ENCODE measurements around the gene EGR2. TPM values are rescaled to one million over a fixed set of nuclear protein-coding genes. Genes with fewer than 3 reads are reported as not detected.

Gene EGR2
- total RNA-seq, 1 experiment from 2014 or later, result not detected

DNA sequence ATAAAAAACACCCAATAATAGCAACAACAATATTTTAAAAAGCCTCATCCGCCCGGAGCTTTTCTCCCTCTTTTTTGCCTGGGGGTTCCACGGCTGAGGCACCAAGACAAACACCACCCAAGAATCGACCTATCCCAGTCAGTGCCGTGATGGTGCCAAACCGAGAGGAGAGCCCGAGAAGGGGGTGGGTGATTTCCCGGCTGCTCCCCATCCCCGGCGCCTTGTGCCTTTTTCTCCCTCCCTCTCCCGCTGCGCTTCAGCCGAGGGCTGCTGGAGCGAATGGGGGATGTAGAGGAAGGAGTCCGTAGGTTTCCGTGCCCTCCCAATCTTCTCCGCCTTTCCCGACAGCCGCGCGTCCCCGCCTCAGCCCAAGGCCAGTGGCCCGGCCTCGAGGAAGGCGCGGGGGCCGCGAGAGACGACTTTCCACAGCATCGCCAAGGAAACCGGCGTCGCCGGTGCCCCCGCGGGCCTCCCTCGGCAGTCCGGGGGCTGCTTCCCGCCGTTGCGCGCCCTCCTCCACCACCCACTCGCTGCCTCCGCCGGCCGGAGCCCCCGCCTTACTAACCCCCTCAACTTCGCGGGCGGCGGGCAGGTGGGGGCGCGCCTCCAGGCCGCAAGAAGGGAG is 1.3 kb downstream of the EGR2 start:
- Histone ChIP-seq H3K9me3 (replicated peaks) (peaks cover 4% of the 10 kb centered on the region; the same call in 1 of the 2 replicates), H3K27ac (no peak overlapping the region), H3K4me1 (replicated peaks) (peaks cover 32% of the 10 kb centered on the region), H3K4me3 (peak overlapping the region; percentile 16), H3K36me3 (no peaks in the 10 kb centered on the region; the same call in 1 of the 2 replicates), H3K27me3 (replicated peaks) (peaks cover 39% of the 10 kb centered on the region)
- DNase-seq (ENCODE audit: low read depth in 1 of 2, low spot score in 2 of 2), result peak in 1 of 2 experiments; percentile 16

GRCh38 chr10:62813981-62814380 is 2.2 kb downstream of the EGR2 start:
- Histone ChIP-seq H3K36me3 (no peaks in the 10 kb centered on the region; the same call in 1 of the 2 replicates), H3K4me1 (replicated peaks) (peaks cover 32% of the 10 kb centered on the region), H3K27me3 (replicated peaks) (peaks cover 30% of the 10 kb centered on the region), H3K4me3 (no peak overlapping the region), H3K27ac (no peak overlapping the region), H3K9me3 (replicated peaks) (peaks cover 4% of the 10 kb centered on the region; the same call in 1 of the 2 replicates)
- no peak for DNase-seq (ENCODE audit: low read depth in 1 of 2, low spot score in 2 of 2)

GRCh38 chr10:62813453-62813852 is 2.7 kb downstream of the EGR2 start:
- Histone ChIP-seq H3K4me1 (replicated peaks) (peaks cover 29% of the 10 kb centered on the region), H3K4me3 (no peak overlapping the region), H3K27me3 (replicated peaks) (peaks cover 25% of the 10 kb centered on the region), H3K36me3 (peaks cover 4% of the 10 kb centered on the region; the same call in 1 of the 2 replicates), H3K9me3 (replicated peaks) (peaks cover 3% of the 10 kb centered on the region; the same call in 1 of the 2 replicates), H3K27ac (no peak overlapping the region)
- no peak for DNase-seq (ENCODE audit: low read depth in 1 of 2, low spot score in 2 of 2)

DNA sequence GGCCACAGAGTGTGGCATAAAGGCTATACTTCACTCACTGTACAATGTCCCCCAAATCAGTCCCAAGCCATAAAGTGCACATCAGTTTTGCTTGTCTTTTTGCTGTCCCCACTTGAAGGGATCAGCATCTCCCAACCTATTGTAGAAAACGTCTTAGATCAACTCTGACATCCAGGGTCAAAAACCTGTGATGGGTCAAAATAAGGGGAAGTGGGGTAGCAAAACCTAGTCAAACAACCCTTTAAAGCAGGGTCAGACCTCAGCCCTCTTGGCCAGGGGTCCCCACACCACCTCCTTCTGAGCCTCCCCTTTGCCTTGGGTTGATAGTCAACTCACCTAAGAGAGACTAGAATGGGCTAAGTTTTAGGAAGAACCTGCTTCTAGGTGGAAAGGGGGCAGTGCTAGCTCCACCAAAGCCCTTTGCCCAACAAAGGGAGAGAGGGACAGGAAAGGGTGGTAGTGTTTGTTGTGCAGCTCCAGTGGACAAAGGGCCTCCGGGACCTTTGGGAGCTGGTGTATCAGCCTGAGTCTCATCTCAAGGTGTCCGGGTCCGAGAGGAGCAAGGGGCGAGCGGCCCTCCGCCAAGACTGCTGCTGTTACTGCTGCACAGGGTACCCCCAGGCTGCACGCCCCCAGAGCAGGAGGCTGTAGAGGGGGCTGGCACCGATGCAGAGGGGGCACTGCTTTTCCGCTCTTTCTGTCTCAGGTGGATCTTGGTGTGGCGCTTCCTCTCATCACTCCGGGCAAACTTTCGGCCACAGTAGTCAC is 3.3 kb downstream of the EGR2 start:
- Histone ChIP-seq H3K4me3 (no peak overlapping the region), H3K27me3 (replicated peaks) (peaks cover 21% of the 10 kb centered on the region), H3K9me3 (replicated peaks) (no peaks in the 10 kb centered on the region), H3K27ac (no peak overlapping the region), H3K36me3 (peaks cover 6% of the 10 kb centered on the region; the same call in 1 of the 2 replicates), H3K4me1 (replicated peaks) (peaks cover 23% of the 10 kb centered on the region)
- no peak for DNase-seq (ENCODE audit: low read depth in 1 of 2, low spot score in 2 of 2)

- Histone ChIP-seq H3K4me3 (no peak overlapping the region), H3K27ac (no peak overlapping the region), H3K9me3 (replicated peaks) (no peaks in the 10 kb centered on the region), H3K27me3 (replicated peaks) (peaks cover 21% of the 10 kb centered on the region), H3K4me1 (replicated peaks) (peaks cover 21% of the 10 kb centered on the region), H3K36me3 (peaks cover 18% of the 10 kb centered on the region)
- no peak for DNase-seq (ENCODE audit: low read depth in 1 of 2, low spot score in 2 of 2)
Observed at GRCh38 chr10:62811159-62811875, 4.8 kb downstream of the EGR2 start.

GRCh38 chr10:62810156-62810902 is 5.8 kb downstream of the EGR2 start:
- Histone ChIP-seq H3K36me3 (peaks cover 26% of the 10 kb centered on the region), H3K27me3 (replicated peaks) (peaks cover 12% of the 10 kb centered on the region)

GRCh38 chr10:62806251-62806650 is 9.9 kb downstream of the EGR2 start:
- no peak for DNase-seq (ENCODE audit: low read depth in 1 of 2, low spot score in 2 of 2)
- no peaks in the 10 kb centered on the region for H3K27me3 ChIP-seq (replicated peaks)
- H3K4me1 ChIP-seq (replicated peaks), result peaks cover 21% of the 10 kb centered on the region
- H3K4me3 ChIP-seq, result peak overlapping the region; percentile 90
- H3K36me3 ChIP-seq, result peaks cover 33% of the 10 kb centered on the region
- no peaks in the 10 kb centered on the region for H3K9me3 ChIP-seq (replicated peaks)
- H3K27ac ChIP-seq, result no peak overlapping the region

More at GRCh38 chr10:62810156-62810902, 5.8 kb downstream of the EGR2 start:
- H3K9me3 ChIP-seq (replicated peaks), result no peaks in the 10 kb centered on the region
- H3K4me1 ChIP-seq (replicated peaks), result peaks cover 21% of the 10 kb centered on the region
- H3K27ac ChIP-seq, result no peak overlapping the region
- no peak overlapping the region for H3K4me3 ChIP-seq
- DNase-seq (ENCODE audit: low read depth in 1 of 2, low spot score in 2 of 2), result no peak

DNA sequence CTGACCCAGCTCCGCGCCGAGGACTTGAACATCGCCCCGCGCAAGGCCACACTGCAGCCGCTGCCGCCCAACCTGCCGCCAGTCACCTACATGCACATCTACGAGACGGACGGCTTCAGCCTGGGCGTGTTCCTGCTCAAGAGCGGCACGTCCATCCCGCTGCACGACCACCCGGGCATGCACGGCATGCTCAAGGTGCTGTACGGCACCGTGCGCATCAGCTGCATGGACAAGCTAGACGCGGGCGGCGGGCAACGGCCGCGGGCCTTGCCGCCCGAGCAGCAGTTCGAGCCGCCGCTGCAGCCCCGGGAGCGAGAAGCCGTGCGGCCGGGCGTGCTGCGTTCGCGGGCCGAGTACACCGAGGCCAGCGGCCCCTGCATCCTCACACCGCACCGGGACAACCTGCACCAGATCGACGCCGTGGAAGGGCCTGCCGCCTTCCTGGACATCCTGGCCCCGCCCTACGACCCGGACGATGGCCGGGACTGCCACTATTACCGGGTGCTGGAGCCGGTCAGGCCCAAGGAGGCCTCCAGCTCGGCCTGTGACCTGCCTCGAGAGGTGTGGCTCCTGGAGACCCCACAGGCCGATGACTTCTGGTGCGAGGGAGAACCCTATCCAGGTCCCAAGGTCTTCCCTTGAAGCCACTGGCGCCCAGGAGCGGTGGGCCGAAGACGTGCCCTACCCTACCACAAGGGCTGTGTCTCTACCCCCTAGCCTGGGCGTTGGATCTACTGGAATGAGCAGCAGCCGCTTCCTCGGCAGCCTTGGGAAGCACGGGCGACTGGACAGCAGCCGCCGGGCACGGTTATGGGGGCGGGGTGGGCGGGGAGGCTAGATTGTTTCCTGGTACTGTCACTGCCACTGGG is 10.7 kb downstream of the EGR2 start:
- Histone ChIP-seq H3K4me3 (peak overlapping the region; percentile 90), H3K4me1 (replicated peaks) (peaks cover 21% of the 10 kb centered on the region), H3K9me3 (replicated peaks) (no peaks in the 10 kb centered on the region), H3K27ac (peak overlapping the region; percentile 88; the same call in 1 of the 2 replicates), H3K36me3 (peaks cover 33% of the 10 kb centered on the region), H3K27me3 (replicated peaks) (no peaks in the 10 kb centered on the region)
- peak in 1 of 2 experiments; percentile 54 for DNase-seq (ENCODE audit: low read depth in 1 of 2, low spot score in 2 of 2)

DNA sequence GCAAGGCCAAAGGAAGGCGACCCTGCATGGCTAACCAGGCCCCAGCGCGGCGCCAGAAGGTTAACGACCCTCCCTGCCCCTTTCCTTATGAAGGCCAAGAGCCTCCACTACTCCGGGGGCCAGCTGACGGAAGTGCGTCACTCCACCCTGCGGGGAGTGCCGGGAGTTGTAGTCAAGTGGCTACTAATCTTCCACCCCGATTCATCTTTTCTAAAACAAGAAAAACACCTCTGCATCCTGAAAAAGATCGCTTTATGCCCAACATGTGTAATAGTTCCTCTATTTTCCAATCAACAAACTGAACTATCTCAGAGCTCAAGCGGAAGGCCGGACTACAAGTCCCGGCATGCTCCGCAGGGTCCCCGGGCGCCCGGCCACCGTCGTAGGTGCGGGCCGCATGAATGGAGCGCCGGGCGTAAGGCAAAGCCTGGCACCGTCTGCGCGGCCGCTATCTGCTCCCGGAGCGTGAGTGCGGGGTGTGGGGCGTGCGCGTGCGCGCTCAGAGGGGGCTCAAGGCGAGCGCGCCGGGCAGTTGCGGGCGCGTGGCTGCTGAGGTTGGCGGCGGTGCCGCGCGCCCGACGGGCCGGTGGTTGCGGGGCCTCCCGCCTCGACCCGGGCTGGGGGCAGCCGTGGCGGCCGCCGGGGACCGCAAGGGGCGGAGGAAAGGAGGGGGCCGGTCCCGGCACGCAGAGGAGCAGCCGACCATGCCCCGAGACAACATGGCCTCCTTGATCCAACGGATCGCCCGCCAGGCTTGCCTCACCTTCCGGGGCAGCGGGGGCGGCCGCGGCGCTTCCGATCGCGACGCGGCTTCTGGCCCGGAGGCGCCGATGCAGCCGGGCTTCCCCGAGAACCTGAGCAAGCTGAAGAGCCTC is 11.6 kb downstream of the EGR2 start, which contains the start of gene ADO:
Gene ADO (plus strand): TSS at position 365 of the 875 bp plus-strand sequence. CDS start 340 bp downstream, at position 705.
- H3K9me3 ChIP-seq (replicated peaks), result no peaks in the 10 kb centered on the region
- peaks cover 33% of the 10 kb centered on the region for H3K36me3 ChIP-seq
- 0 out of 2 replicates have a peak, but pooled peaks cover 3% of the 10 kb centered on the region for H3K27me3 ChIP-seq (replicated peaks)
- DNase-seq (ENCODE audit: low read depth in 1 of 2, low spot score in 2 of 2), result peak; percentile 83 to 94
- H3K4me3 ChIP-seq, result peak within 1 kb of the TSS; percentile 90
- H3K27ac ChIP-seq, result peak within 1 kb of the TSS; percentile 88
- H3K4me1 ChIP-seq (replicated peaks), result peaks cover 21% of the 10 kb centered on the region

- H3K9me3 ChIP-seq (replicated peaks), result no peaks in the 10 kb centered on the region
- H3K27ac ChIP-seq, result peak overlapping the region; percentile 88
- DNase-seq (ENCODE audit: low read depth in 1 of 2, low spot score in 2 of 2), result no peak
Observed at GRCh38 chr10:62803724-62804355, 12.3 kb downstream of the EGR2 start.

GRCh38 chr10:62801871-62802270 is 14.3 kb downstream of the EGR2 start:
- DNase-seq (ENCODE audit: low read depth in 1 of 2, low spot score in 2 of 2), result no peak
- Histone ChIP-seq H3K4me3 (no peak overlapping the region), H3K27ac (no peak overlapping the region), H3K4me1 (replicated peaks) (peaks cover 19% of the 10 kb centered on the region), H3K9me3 (replicated peaks) (no peaks in the 10 kb centered on the region), H3K36me3 (peaks cover 21% of the 10 kb centered on the region), H3K27me3 (replicated peaks) (peaks cover 10% of the 10 kb centered on the region; the same call in 1 of the 2 replicates)

More at GRCh38 chr10:62803724-62804355, 12.3 kb downstream of the EGR2 start:
- Histone ChIP-seq H3K27me3 (replicated peaks) (peaks cover 3% of the 10 kb centered on the region; the same call in 1 of the 2 replicates), H3K36me3 (peaks cover 33% of the 10 kb centered on the region), H3K4me1 (replicated peaks) (peaks cover 21% of the 10 kb centered on the region), H3K4me3 (peak overlapping the region; percentile 90)
